HEK293 (cell line): ENCODE measurements around the gene LCTL.

Experiments
- EGR2 ChIP-seq: fragments of 450-650 bp; formaldehyde crosslinking; IDR thresholded peaks from 2 replicates; pipeline ENCODE4 v1.5.1; 2016; ENCODE audit warnings: low read depth, missing biosample characterization, missing genetic modification characterization
- HOXD13 ChIP-seq: sonication (generic); formaldehyde crosslinking; IDR thresholded peaks from 2 replicates; pipeline ENCODE4 v1.8.0; 2022; ENCODE audit warnings: missing genetic modification reagents, borderline replicate concordance
- OSR2 ChIP-seq: fragments of 450-650 bp; formaldehyde crosslinking; IDR thresholded peaks from 2 replicates; pipeline ENCODE4 v1.5.1; 2016; ENCODE audit warnings: missing biosample characterization, missing genetic modification characterization
- TRIM28 ChIP-seq: IDR thresholded peaks from 2 replicates; pipeline ENCODE4 v1.6.1; 2011; ENCODE audit warnings: low read length, control low read depth, borderline replicate concordance
- WT1 ChIP-seq: fragments of 450-650 bp; formaldehyde crosslinking; IDR thresholded peaks from 2 replicates; pipeline ENCODE4 v1.5.1; 2016; ENCODE audit warnings: missing biosample characterization, missing genetic modification characterization
- ZBTB49 ChIP-seq: fragments of 450-650 bp; formaldehyde crosslinking; IDR thresholded peaks from 2 replicates; pipeline ENCODE4 v1.5.1; 2016; ENCODE audit warnings: missing biosample characterization, missing genetic modification characterization, low read depth
- ZIC2 ChIP-seq: fragments of 450-650 bp; formaldehyde crosslinking; IDR thresholded peaks from 2 replicates; pipeline ENCODE4 v1.5.1; 2016; ENCODE audit warnings: missing biosample characterization, missing genetic modification characterization
- ZNF132 ChIP-seq: fragments of 450-650 bp; formaldehyde crosslinking; IDR thresholded peaks from 2 replicates; pipeline ENCODE4 v1.5.1; 2017; ENCODE audit warnings: missing biosample characterization, missing genetic modification characterization, borderline replicate concordance
- ZNF133 ChIP-seq: fragments of 450-650 bp; formaldehyde crosslinking; IDR thresholded peaks from 2 replicates; pipeline ENCODE4 v1.5.1; 2016; ENCODE audit warnings: missing biosample characterization, missing genetic modification characterization
- ZNF155 ChIP-seq: fragments of 450-650 bp; formaldehyde crosslinking; IDR thresholded peaks from 2 replicates; pipeline ENCODE4 v1.5.1; 2016; ENCODE audit warnings: missing biosample characterization, missing genetic modification characterization
- ZNF18 ChIP-seq: fragments of 450-650 bp; formaldehyde crosslinking; IDR thresholded peaks from 2 replicates; pipeline ENCODE4 v1.5.1; 2016; ENCODE audit warnings: missing biosample characterization, missing genetic modification characterization
- ZNF2 ChIP-seq: fragments of 450-650 bp; formaldehyde crosslinking; IDR thresholded peaks from 2 replicates; pipeline ENCODE4 v1.5.1; 2016; ENCODE audit warnings: missing biosample characterization, missing genetic modification characterization
- ZNF248 ChIP-seq: fragments of 450-650 bp; formaldehyde crosslinking; IDR thresholded peaks from 2 replicates; pipeline ENCODE4 v1.5.1; 2017; ENCODE audit warnings: missing biosample characterization, missing genetic modification characterization
- ZNF302 ChIP-seq: fragments of 450-650 bp; formaldehyde crosslinking; IDR thresholded peaks from 2 replicates; pipeline ENCODE4 v1.5.1; 2016; ENCODE audit warnings: missing biosample characterization, missing genetic modification characterization, low read depth
- ZNF311 ChIP-seq: fragments of 450-650 bp; formaldehyde crosslinking; IDR thresholded peaks from 2 replicates; pipeline ENCODE4 v1.5.1; 2017; ENCODE audit warnings: missing biosample characterization, missing genetic modification characterization, borderline replicate concordance
- ZNF324 ChIP-seq: fragments of 450-650 bp; formaldehyde crosslinking; IDR thresholded peaks from 2 replicates; pipeline ENCODE4 v1.5.1; 2016; ENCODE audit warnings: missing biosample characterization, missing genetic modification characterization
- ZNF354C ChIP-seq: fragments of 450-650 bp; formaldehyde crosslinking; IDR thresholded peaks from 2 replicates; pipeline ENCODE4 v1.5.1; 2016; ENCODE audit warnings: missing biosample characterization, missing genetic modification characterization, low read depth, borderline replicate concordance
- ZNF398 ChIP-seq: fragments of 450-650 bp; formaldehyde crosslinking; IDR thresholded peaks from 2 replicates; pipeline ENCODE4 v1.5.1; 2017; ENCODE audit warnings: missing biosample characterization, missing genetic modification characterization
- ZNF473 ChIP-seq: fragments of 450-650 bp; formaldehyde crosslinking; IDR thresholded peaks from 2 replicates; pipeline ENCODE4 v1.5.1; 2017; ENCODE audit warnings: missing biosample characterization, missing genetic modification characterization
- ZNF48 ChIP-seq: fragments of 450-650 bp; formaldehyde crosslinking; IDR thresholded peaks from 2 replicates; pipeline ENCODE4 v1.5.1; 2016; ENCODE audit warnings: missing biosample characterization, missing genetic modification characterization
- ZNF549 ChIP-seq: fragments of 450-650 bp; IDR thresholded peaks from 2 replicates; pipeline ENCODE4 v1.5.1; 2018; ENCODE audit warnings: missing biosample characterization, missing genetic modification characterization, mild to moderate bottlenecking, inconsistent platforms, moderate library complexity
- ZNF561 ChIP-seq: fragments of 450-650 bp; IDR thresholded peaks from 2 replicates; pipeline ENCODE4 v1.5.1; 2018; ENCODE audit warnings: missing biosample characterization, missing genetic modification characterization, borderline replicate concordance
- ZNF701 ChIP-seq: fragments of 450-650 bp; formaldehyde crosslinking; IDR thresholded peaks from 2 replicates; pipeline ENCODE4 v1.5.1; 2016; ENCODE audit warnings: missing biosample characterization, missing genetic modification characterization
- ZNF76 ChIP-seq: fragments of 450-650 bp; formaldehyde crosslinking; IDR thresholded peaks from 2 replicates; pipeline ENCODE4; 2016; ENCODE audit warnings: low read depth, missing biosample characterization, missing genetic modification characterization, borderline replicate concordance
- ZSCAN16 ChIP-seq: fragments of 450-650 bp; formaldehyde crosslinking; IDR thresholded peaks from 2 replicates; pipeline ENCODE4 v1.5.1; 2016; ENCODE audit warnings: missing biosample characterization, missing genetic modification characterization
- TF ChIP-seq, protein P1 (sequence below): fragments of 450-650 bp; formaldehyde crosslinking; IDR thresholded peaks from 2 replicates; pipeline ENCODE4 v1.5.1; 2016; ENCODE audit warnings: missing biosample characterization, missing genetic modification characterization
- TF ChIP-seq, protein P2 (sequence below): fragments of 450-650 bp; formaldehyde crosslinking; IDR thresholded peaks from 2 replicates; pipeline ENCODE4 v1.5.1; 2016; ENCODE audit warnings: missing biosample characterization, missing genetic modification characterization
- TF ChIP-seq, protein P3 (sequence below): fragments of 450-650 bp; formaldehyde crosslinking; IDR thresholded peaks from 2 replicates; pipeline ENCODE4 v1.5.1; 2016; ENCODE audit warnings: missing biosample characterization, missing genetic modification characterization, borderline replicate concordance

The LCTL gene

GRCh38 chr15:66504563-66505429 lies 61.0 kb downstream of the LCTL start, which contains the start of the genes RPL4 and ZWILCH (continued):
- TF ChIP-seq ZNF18 (peak; percentile 48; the same call in 1 of the 2 replicates), ZNF561 (tag by site-specific recombination) (peak; percentile 59; the same call in 1 of the 2 replicates), ZNF549 (no peak), ZNF354C (tag by site-specific recombination) (no peak), ZNF48 (no peak), ZNF155 (tag by site-specific recombination) (no peak), ZNF311 (no peak), ZNF302 (no peak), ZNF701 (tag by site-specific recombination) (no peak), ZSCAN16 (no peak), ZNF324 (tag by site-specific recombination) (peak; percentile 87), ZBTB49 (tag by site-specific recombination) (no peak), TRIM28 (no peak; the same call in 1 of the 2 replicates), ZNF76 (peak; percentile 81; the same call in 1 of the 2 replicates), ZNF248 (no peak), OSR2 (tag by site-specific recombination) (no peak), EGR2 (0 out of 2 replicates have a peak, but pooled peaks have one; percentile 11), HOXD13 (no peak), ZNF398 (peak; percentile 48), WT1 (tag by site-specific recombination) (no peak), ZIC2 (tag by site-specific recombination) (no peak), ZNF473 (tag by site-specific recombination) (no peak), ZNF2 (peak; percentile 78; the same call in 1 of the 2 replicates), ZNF133 (no peak), ZNF132 (tag by site-specific recombination) (no peak)
- TF ChIP-seq, protein P1, sequence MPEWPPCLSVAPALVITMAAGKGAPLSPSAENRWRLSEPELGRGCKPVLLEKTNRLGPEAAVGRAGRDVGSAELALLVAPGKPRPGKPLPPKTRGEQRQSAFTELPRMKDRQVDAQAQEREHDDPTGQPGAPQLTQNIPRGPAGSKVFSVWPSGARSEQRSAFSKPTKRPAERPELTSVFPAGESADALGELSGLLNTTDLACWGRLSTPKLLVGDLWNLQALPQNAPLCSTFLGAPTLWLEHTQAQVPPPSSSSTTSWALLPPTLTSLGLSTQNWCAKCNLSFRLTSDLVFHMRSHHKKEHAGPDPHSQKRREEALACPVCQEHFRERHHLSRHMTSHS (tag by site-specific recombination), result no peak
- TF ChIP-seq, protein P2, sequence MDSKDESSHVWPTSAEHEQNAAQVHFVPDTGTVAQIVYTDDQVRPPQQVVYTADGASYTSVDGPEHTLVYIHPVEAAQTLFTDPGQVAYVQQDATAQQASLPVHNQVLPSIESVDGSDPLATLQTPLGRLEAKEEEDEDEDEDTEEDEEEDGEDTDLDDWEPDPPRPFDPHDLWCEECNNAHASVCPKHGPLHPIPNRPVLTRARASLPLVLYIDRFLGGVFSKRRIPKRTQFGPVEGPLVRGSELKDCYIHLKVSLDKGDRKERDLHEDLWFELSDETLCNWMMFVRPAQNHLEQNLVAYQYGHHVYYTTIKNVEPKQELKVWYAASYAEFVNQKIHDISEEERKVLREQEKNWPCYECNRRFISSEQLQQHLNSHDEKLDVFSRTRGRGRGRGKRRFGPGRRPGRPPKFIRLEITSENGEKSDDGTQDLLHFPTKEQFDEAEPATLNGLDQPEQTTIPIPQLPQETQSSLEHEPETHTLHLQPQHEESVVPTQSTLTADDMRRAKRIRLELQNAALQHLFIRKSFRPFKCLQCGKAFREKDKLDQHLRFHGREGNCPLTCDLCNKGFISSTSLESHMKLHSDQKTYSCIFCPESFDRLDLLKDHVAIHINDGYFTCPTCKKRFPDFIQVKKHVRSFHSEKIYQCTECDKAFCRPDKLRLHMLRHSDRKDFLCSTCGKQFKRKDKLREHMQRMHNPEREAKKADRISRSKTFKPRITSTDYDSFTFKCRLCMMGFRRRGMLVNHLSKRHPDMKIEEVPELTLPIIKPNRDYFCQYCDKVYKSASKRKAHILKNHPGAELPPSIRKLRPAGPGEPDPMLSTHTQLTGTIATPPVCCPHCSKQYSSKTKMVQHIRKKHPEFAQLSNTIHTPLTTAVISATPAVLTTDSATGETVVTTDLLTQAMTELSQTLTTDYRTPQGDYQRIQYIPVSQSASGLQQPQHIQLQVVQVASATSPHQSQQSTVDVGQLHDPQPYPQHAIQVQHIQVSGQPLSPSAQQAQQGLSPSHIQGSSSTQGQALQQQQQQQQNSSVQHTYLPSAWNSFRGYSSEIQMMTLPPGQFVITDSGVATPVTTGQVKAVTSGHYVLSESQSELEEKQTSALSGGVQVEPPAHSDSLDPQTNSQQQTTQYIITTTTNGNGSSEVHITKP, result peak; percentile 93
- TF ChIP-seq, protein P3, sequence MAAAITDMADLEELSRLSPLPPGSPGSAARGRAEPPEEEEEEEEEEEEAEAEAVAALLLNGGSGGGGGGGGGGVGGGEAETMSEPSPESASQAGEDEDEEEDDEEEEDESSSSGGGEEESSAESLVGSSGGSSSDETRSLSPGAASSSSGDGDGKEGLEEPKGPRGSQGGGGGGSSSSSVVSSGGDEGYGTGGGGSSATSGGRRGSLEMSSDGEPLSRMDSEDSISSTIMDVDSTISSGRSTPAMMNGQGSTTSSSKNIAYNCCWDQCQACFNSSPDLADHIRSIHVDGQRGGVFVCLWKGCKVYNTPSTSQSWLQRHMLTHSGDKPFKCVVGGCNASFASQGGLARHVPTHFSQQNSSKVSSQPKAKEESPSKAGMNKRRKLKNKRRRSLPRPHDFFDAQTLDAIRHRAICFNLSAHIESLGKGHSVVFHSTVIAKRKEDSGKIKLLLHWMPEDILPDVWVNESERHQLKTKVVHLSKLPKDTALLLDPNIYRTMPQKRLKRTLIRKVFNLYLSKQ (tag by site-specific recombination), result no peak
